ENCODE measurements around the gene ZNF385B.

DNA sequence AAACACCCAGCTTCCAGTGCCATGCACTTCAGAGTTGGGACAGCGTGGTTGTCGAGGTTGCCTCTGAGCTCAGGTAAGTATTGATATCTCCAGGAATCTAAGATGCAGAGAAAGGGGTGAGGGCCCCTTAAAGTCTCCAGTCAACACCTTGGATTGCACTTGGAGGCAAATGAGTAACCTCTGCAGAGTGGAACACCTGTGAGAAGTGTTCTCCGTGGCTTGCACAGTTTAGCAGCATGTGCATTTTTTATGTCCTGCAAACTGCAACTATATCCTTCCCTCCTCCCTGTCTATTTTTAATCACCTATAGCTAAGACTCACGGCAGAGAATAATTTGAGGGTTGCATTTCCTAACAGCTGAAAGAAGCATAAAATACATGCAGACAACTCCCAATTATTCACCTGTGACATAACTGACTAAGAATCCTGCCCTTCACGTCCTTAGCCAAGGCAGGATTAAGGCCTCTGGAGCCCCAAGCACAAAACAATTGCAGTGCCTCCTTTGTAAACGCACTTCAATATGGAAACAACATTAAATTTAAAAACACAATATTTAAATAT, 1.6 kb upstream of the ZNF385B start:
- TF ChIP-seq, protein P1, sequence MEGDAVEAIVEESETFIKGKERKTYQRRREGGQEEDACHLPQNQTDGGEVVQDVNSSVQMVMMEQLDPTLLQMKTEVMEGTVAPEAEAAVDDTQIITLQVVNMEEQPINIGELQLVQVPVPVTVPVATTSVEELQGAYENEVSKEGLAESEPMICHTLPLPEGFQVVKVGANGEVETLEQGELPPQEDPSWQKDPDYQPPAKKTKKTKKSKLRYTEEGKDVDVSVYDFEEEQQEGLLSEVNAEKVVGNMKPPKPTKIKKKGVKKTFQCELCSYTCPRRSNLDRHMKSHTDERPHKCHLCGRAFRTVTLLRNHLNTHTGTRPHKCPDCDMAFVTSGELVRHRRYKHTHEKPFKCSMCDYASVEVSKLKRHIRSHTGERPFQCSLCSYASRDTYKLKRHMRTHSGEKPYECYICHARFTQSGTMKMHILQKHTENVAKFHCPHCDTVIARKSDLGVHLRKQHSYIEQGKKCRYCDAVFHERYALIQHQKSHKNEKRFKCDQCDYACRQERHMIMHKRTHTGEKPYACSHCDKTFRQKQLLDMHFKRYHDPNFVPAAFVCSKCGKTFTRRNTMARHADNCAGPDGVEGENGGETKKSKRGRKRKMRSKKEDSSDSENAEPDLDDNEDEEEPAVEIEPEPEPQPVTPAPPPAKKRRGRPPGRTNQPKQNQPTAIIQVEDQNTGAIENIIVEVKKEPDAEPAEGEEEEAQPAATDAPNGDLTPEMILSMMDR (IDR thresholded peaks at IDR 0.05), result no peak
- TF ChIP-seq EZH2phosphoT487 (IDR thresholded peaks at IDR 0.05; ENCODE audit: borderline replicate concordance, low read depth), result no peak
- no peak for TF ChIP-seq SMC3 (IDR thresholded peaks at IDR 0.05; ENCODE audit: low read depth, low read length)
- TF ChIP-seq, protein P2, sequence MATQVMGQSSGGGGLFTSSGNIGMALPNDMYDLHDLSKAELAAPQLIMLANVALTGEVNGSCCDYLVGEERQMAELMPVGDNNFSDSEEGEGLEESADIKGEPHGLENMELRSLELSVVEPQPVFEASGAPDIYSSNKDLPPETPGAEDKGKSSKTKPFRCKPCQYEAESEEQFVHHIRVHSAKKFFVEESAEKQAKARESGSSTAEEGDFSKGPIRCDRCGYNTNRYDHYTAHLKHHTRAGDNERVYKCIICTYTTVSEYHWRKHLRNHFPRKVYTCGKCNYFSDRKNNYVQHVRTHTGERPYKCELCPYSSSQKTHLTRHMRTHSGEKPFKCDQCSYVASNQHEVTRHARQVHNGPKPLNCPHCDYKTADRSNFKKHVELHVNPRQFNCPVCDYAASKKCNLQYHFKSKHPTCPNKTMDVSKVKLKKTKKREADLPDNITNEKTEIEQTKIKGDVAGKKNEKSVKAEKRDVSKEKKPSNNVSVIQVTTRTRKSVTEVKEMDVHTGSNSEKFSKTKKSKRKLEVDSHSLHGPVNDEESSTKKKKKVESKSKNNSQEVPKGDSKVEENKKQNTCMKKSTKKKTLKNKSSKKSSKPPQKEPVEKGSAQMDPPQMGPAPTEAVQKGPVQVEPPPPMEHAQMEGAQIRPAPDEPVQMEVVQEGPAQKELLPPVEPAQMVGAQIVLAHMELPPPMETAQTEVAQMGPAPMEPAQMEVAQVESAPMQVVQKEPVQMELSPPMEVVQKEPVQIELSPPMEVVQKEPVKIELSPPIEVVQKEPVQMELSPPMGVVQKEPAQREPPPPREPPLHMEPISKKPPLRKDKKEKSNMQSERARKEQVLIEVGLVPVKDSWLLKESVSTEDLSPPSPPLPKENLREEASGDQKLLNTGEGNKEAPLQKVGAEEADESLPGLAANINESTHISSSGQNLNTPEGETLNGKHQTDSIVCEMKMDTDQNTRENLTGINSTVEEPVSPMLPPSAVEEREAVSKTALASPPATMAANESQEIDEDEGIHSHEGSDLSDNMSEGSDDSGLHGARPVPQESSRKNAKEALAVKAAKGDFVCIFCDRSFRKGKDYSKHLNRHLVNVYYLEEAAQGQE (IDR thresholded peaks at IDR 0.05; ENCODE audit: low read depth, low read length), result no peak
- no peak for TF ChIP-seq JUND (IDR thresholded peaks at IDR 0.05)
